ENCODE data around the gene ZC3H10. TPM values are rescaled to one million over a fixed set of nuclear protein-coding genes. Genes with fewer than 3 reads are reported as not detected.
A peak's percentile ranks its signal among the peaks of the same experiment; 100 is the strongest.

The ZC3H10 gene
- total RNA-seq, 1 donor from 2014 or later, result 4.1 TPM

- no peaks in the 10 kb centered on the region for H4K20me1 ChIP-seq (ENCODE audit: insufficient read depth, low read length)
- no peaks in the 10 kb centered on the region for H3K36me3 ChIP-seq (ENCODE audit: insufficient read depth, low read length)
- H3K4me1 Mint-ChIP-seq (ENCODE audit: low read depth, unreplicated experiment), result no peaks in the 10 kb centered on the region
- DNase-seq (ENCODE audit: low read depth) (no peak), FAIRE-seq (no peak)
- peak overlapping the region; percentile 68 for H3K9ac ChIP-seq (ENCODE audit: low read length)
- peak overlapping the region; percentile 68 for H3K4me3 ChIP-seq (ENCODE audit: insufficient read depth, low read depth, low read length)
- H3K9me3 Mint-ChIP-seq (ENCODE audit: unreplicated experiment), result no peaks in the 10 kb centered on the region
- peak overlapping the region; percentile 95 for H2AFZ ChIP-seq (ENCODE audit: low read depth, low read length)
- H3K27me3 ChIP-seq (ENCODE audit: insufficient read depth, low read length), result peaks cover 26% of the 10 kb centered on the region
- H3K4me2 ChIP-seq (ENCODE audit: low read length), result peak overlapping the region; percentile 99
- peaks cover 6% of the 10 kb centered on the region for H3K4me1 ChIP-seq (ENCODE audit: insufficient read depth, low read length)
- H3K9me3 ChIP-seq (ENCODE audit: insufficient read depth, low read depth, low read length), result no peaks in the 10 kb centered on the region
- TF ChIP-seq CTCF (IDR thresholded peaks at IDR 0.05; ENCODE audit: insufficient read depth, low read depth, low read length) (no peak), EZH2 (IDR thresholded peaks at IDR 0.05; ENCODE audit: insufficient read depth, low read length) (no peak)
- H3K4me3 Mint-ChIP-seq (ENCODE audit: unreplicated experiment), result peak overlapping the region; percentile 78
- no peaks in the 10 kb centered on the region for H3K79me2 ChIP-seq (ENCODE audit: insufficient read depth, low read length)
- peaks cover 2% of the 10 kb centered on the region for H3K36me3 Mint-ChIP-seq (ENCODE audit: low read depth, unreplicated experiment)
- H3K27me3 Mint-ChIP-seq (ENCODE audit: low read depth, unreplicated experiment), result peaks cover 6% of the 10 kb centered on the region
- no peak overlapping the region for H3K27ac ChIP-seq (ENCODE audit: low read depth, low read length)
- no peak overlapping the region for H3K27ac Mint-ChIP-seq (ENCODE audit: unreplicated experiment)
These were observed 37.4 kb upstream of the ZC3H10 start for GRCh38 chr12:56080556-56081138.

- Histone ChIP-seq H3K27me3 (ENCODE audit: insufficient read depth, low read length) (peaks cover 26% of the 10 kb centered on the region), H3K27ac (ENCODE audit: low read depth, low read length) (no peak overlapping the region), H3K9ac (ENCODE audit: low read length) (no peak overlapping the region), H3K36me3 (ENCODE audit: insufficient read depth, low read length) (no peaks in the 10 kb centered on the region), H3K79me2 (ENCODE audit: insufficient read depth, low read length) (no peaks in the 10 kb centered on the region), H3K4me3 (ENCODE audit: insufficient read depth, low read depth, low read length) (no peak overlapping the region), H3K4me2 (ENCODE audit: low read length) (no peak overlapping the region), H4K20me1 (ENCODE audit: insufficient read depth, low read length) (no peaks in the 10 kb centered on the region), H3K4me1 (ENCODE audit: insufficient read depth, low read length) (peaks cover 6% of the 10 kb centered on the region), H2AFZ (ENCODE audit: low read depth, low read length) (no peak overlapping the region), H3K9me3 (ENCODE audit: insufficient read depth, low read depth, low read length) (no peaks in the 10 kb centered on the region)
- no peak for DNase-seq (ENCODE audit: low read depth)
- no peaks in the 10 kb centered on the region for H3K9me3 Mint-ChIP-seq (ENCODE audit: unreplicated experiment)
- FAIRE-seq, result no peak
- no peak for TF ChIP-seq EZH2 (IDR thresholded peaks at IDR 0.05; ENCODE audit: insufficient read depth, low read length)
- TF ChIP-seq CTCF (IDR thresholded peaks at IDR 0.05; ENCODE audit: insufficient read depth, low read depth, low read length), result no peak
- H3K4me3 Mint-ChIP-seq (ENCODE audit: unreplicated experiment), result no peak overlapping the region
- H3K27ac Mint-ChIP-seq (ENCODE audit: unreplicated experiment), result no peak overlapping the region
- H3K27me3 Mint-ChIP-seq (ENCODE audit: low read depth, unreplicated experiment), result peaks cover 6% of the 10 kb centered on the region
- H3K36me3 Mint-ChIP-seq (ENCODE audit: low read depth, unreplicated experiment), result peaks cover 2% of the 10 kb centered on the region
- H3K4me1 Mint-ChIP-seq (ENCODE audit: low read depth, unreplicated experiment), result no peaks in the 10 kb centered on the region
These were observed 36.4 kb upstream of the ZC3H10 start for GRCh38 chr12:56081393-56082347.
